ENCODE data around the gene CCDC27.

CCDC27 gene

GRCh38 chr1:3814065-3814464 lies 61.8 kb downstream of the CCDC27 start:
- no peak for TF ChIP-seq CTCF (IDR thresholded peaks at IDR 0.05; ENCODE audit: low read depth, low read length, missing control alignments)

GRCh38 chr1:3814771-3815561 lies 62.7 kb downstream of the CCDC27 start:
- in situ Hi-C loops (cut with HindIII; ENCODE audit: low pct_ligation_motif_present, low sequenced_read_pairs) = no loop called here
- H3K36me3 ChIP-seq (replicated peaks) = no peaks in the 10 kb centered on the region
- no peaks in the 10 kb centered on the region for H3K27me3 ChIP-seq (replicated peaks)
- TF ChIP-seq CTCF (IDR thresholded peaks at IDR 0.05; ENCODE audit: low read depth, low read length, missing control alignments) = no peak
- H3K27ac ChIP-seq = no peak overlapping the region
- DNase-seq = no peak
- H3K4me3 ChIP-seq (ENCODE audit: low read depth, low read length) = no peak overlapping the region

More at GRCh38 chr1:3814065-3814464, 61.8 kb downstream of the CCDC27 start:
- in situ Hi-C loops (cut with HindIII; ENCODE audit: low pct_ligation_motif_present, low sequenced_read_pairs) = no loop called here
- no peak overlapping the region for H3K4me3 ChIP-seq (ENCODE audit: low read depth, low read length)
- no peaks in the 10 kb centered on the region for H3K36me3 ChIP-seq (replicated peaks)
- no peaks in the 10 kb centered on the region for H3K27me3 ChIP-seq (replicated peaks)
- H3K27ac ChIP-seq = no peak overlapping the region
- no peak for DNase-seq

- no peaks in the 10 kb centered on the region for H3K36me3 ChIP-seq (replicated peaks)
- no peak for TF ChIP-seq CTCF (IDR thresholded peaks at IDR 0.05; ENCODE audit: low read depth, low read length, missing control alignments)
- DNase-seq = no peak
- in situ Hi-C loops (cut with HindIII; ENCODE audit: low pct_ligation_motif_present, low sequenced_read_pairs) = no loop called here
- no peak overlapping the region for H3K4me3 ChIP-seq (ENCODE audit: low read depth, low read length)
- no peak overlapping the region for H3K27ac ChIP-seq
- no peaks in the 10 kb centered on the region for H3K27me3 ChIP-seq (replicated peaks)
Measured at GRCh38 chr1:3816331-3817137, 64.3 kb downstream of the CCDC27 start.

GRCh38 chr1:3817138-3817740 lies 65.0 kb downstream of the CCDC27 start:
- Histone ChIP-seq H3K36me3 (replicated peaks) (no peaks in the 10 kb centered on the region), H3K27me3 (replicated peaks) (no peaks in the 10 kb centered on the region), H3K27ac (no peak overlapping the region), H3K4me3 (ENCODE audit: low read depth, low read length) (no peak overlapping the region)
- no peak for TF ChIP-seq CTCF (IDR thresholded peaks at IDR 0.05; ENCODE audit: low read depth, low read length, missing control alignments)
- in situ Hi-C loops (cut with HindIII; ENCODE audit: low pct_ligation_motif_present, low sequenced_read_pairs) = no loop called here
- no peak for DNase-seq

GRCh38 chr1:3817821-3818597 lies 65.8 kb downstream of the CCDC27 start:
- H3K36me3 ChIP-seq (replicated peaks) = no peaks in the 10 kb centered on the region
- in situ Hi-C loops (cut with HindIII; ENCODE audit: low pct_ligation_motif_present, low sequenced_read_pairs) = no loop called here
- TF ChIP-seq CTCF (IDR thresholded peaks at IDR 0.05; ENCODE audit: low read depth, low read length, missing control alignments) = no peak
- H3K27ac ChIP-seq = no peak overlapping the region
- no peak overlapping the region for H3K4me3 ChIP-seq (ENCODE audit: low read depth, low read length)
- no peaks in the 10 kb centered on the region for H3K27me3 ChIP-seq (replicated peaks)
- no peak for DNase-seq

Measured in brain microvascular endothelial cell (primary cell).